NCI-H2196 treated with DMSO at 0.1 percent for 48 hours (cell line): ENCODE data around the gene NDUFS4.
"Not testable (repeated sequence)": the region's sequence is repeated elsewhere in the genome, so short reads cannot be mapped to it uniquely, and the experiment has no call there.

ENCODE experiments used
- DNase-seq: peaks from one replicate; lab custom pipeline; 2025; ENCODE audit not compliant: unreplicated experiment; lab: John Stamatoyannopoulos, UW

The NDUFS4 gene

GRCh38 chr5:53660573-53660972, 100.1 kb downstream of the NDUFS4 start:
- not testable (repeated sequence) for DNase-seq

- DNase-seq, result not testable (repeated sequence)
Measured at GRCh38 chr5:53665313-53665712, 104.9 kb downstream of the NDUFS4 start.

- DNase-seq, result no peak
Measured at GRCh38 chr5:53667621-53668020, 107.2 kb downstream of the NDUFS4 start.

GRCh38 chr5:53671447-53671846, 111.0 kb downstream of the NDUFS4 start:
- DNase-seq, result no peak

GRCh38 chr5:53674121-53674520, 113.7 kb downstream of the NDUFS4 start:
- DNase-seq, result no peak

GRCh38 chr5:53677632-53678031, 117.2 kb downstream of the NDUFS4 start:
- no peak for DNase-seq

- no peak for DNase-seq
Measured at GRCh38 chr5:53678981-53679660, 118.7 kb downstream of the NDUFS4 start.

GRCh38 chr5:53681079-53681478, 120.6 kb downstream of the NDUFS4 start:
- no peak for DNase-seq

GRCh38 chr5:53691014-53691413, 130.6 kb downstream of the NDUFS4 start:
- DNase-seq, result no peak

- no peak for DNase-seq
Measured at GRCh38 chr5:53694520-53695022, 134.1 kb downstream of the NDUFS4 start.

- DNase-seq, result not testable (repeated sequence)
Measured at GRCh38 chr5:53710405-53710804, 150.0 kb downstream of the NDUFS4 start.

- DNase-seq, result no peak
Measured at GRCh38 chr5:53712327-53712726, 151.9 kb downstream of the NDUFS4 start.

- no peak for DNase-seq
Measured at GRCh38 chr5:53713978-53714666, 153.7 kb downstream of the NDUFS4 start.

- no peak for DNase-seq
Measured at GRCh38 chr5:53714667-53715010, 154.2 kb downstream of the NDUFS4 start.

- no peak for DNase-seq
Measured at GRCh38 chr5:53726121-53726520, 165.7 kb downstream of the NDUFS4 start.

GRCh38 chr5:53730943-53731342, 170.5 kb downstream of the NDUFS4 start:
- no peak for DNase-seq
